ENCODE results near the gene CXorf58.
A peak's percentile ranks its signal among the peaks of the same experiment; 100 is the strongest.
"Not testable (repeated sequence)": the region's sequence is repeated elsewhere in the genome, so short reads cannot be mapped to it uniquely, and the experiment has no call there.

CXorf58 gene

GRCh38 chrX:23907498-23908218 is at the start of gene CXorf58, which contains the start of gene APOO:
Gene CXorf58 (plus strand): TSS chrX:23908006. CDS start chrX:23910303, 2,297 bp downstream.
Gene APOO (minus strand): TSS chrX:23907938. CDS start chrX:23907702, 236 bp downstream.
- DNase-seq = peak; percentile 86

GRCh38 chrX:23859238-23859637 is 48.6 kb upstream of the CXorf58 start:
- DNase-seq = not testable (repeated sequence)

GRCh38 chrX:23861215-23861896 is 46.5 kb upstream of the CXorf58 start:
- DNase-seq = no peak

- not testable (repeated sequence) for DNase-seq
These were observed 45.9 kb upstream of the CXorf58 start for GRCh38 chrX:23861952-23862351.

GRCh38 chrX:23864742-23865326 is 43.0 kb upstream of the CXorf58 start:
- no peak for DNase-seq

GRCh38 chrX:23870041-23870440 is 37.8 kb upstream of the CXorf58 start:
- DNase-seq = no peak

GRCh38 chrX:23871905-23872546 is 35.8 kb upstream of the CXorf58 start:
- no peak for DNase-seq

- DNase-seq = no peak
These were observed 28.3 kb upstream of the CXorf58 start for GRCh38 chrX:23879380-23880090.

- no peak for DNase-seq
These were observed 24.0 kb upstream of the CXorf58 start for GRCh38 chrX:23883737-23884354.

GRCh38 chrX:23884427-23885024 is 23.3 kb upstream of the CXorf58 start:
- no peak for DNase-seq

GRCh38 chrX:23885803-23886202 is 22.0 kb upstream of the CXorf58 start:
- no peak for DNase-seq

- DNase-seq = no peak
These were observed 20.4 kb upstream of the CXorf58 start for GRCh38 chrX:23887451-23887850.

GRCh38 chrX:23887918-23888317 is 19.9 kb upstream of the CXorf58 start:
- no peak for DNase-seq

- DNase-seq = no peak
These were observed 18.8 kb upstream of the CXorf58 start for GRCh38 chrX:23888887-23889501.

GRCh38 chrX:23890933-23891332 is 16.9 kb upstream of the CXorf58 start:
- DNase-seq = no peak

- not testable (repeated sequence) for DNase-seq
These were observed 12.8 kb upstream of the CXorf58 start for GRCh38 chrX:23894993-23895392.

GRCh38 chrX:23896539-23896938 is 11.3 kb upstream of the CXorf58 start:
- not testable (repeated sequence) for DNase-seq

GRCh38 chrX:23896981-23897380 is 10.8 kb upstream of the CXorf58 start:
- DNase-seq = no peak

GRCh38 chrX:23898412-23898959 is 9.3 kb upstream of the CXorf58 start:
- no peak for DNase-seq

GRCh38 chrX:23900220-23900797 is 7.5 kb upstream of the CXorf58 start:
- DNase-seq = no peak

- DNase-seq = no peak
These were observed 6.7 kb upstream of the CXorf58 start for GRCh38 chrX:23901060-23901459.

Measured in NCI-H1105 (cell line).